ENCODE measurements around the gene GRAMD2A.

GRAMD2A gene

DNA sequence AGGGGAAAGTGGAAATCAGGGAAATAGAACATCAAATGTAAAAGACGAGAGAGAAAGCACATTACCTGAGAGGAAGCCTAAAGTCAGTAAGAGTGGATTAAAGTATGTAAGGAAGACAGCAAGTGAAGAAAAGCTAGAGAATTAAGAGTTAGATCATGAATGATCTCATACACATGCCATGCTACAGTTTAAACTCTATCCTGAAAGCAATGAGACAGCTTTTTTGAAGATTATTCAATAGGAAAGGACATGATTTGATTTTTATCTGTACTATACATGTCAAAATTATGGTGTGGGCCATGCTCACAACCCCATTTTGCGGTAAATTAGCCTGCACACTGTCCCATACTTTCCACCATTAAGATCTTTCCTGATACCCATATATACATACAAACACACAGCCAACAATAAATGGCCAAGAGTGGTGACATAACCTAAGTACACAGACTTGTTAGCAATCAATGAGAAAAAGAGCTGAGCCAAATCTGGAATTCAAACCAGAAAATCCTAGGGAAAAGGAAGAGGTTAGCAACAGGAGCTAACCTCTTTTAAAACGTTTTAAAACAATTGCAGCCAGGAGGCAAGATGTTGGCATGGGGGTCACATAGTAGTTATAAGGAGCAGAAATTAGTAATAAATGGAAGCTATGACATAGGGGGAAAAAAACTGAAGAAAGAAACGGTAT is 84.1 kb downstream of the GRAMD2A start (continued):
- TF ChIP-seq, protein P1, sequence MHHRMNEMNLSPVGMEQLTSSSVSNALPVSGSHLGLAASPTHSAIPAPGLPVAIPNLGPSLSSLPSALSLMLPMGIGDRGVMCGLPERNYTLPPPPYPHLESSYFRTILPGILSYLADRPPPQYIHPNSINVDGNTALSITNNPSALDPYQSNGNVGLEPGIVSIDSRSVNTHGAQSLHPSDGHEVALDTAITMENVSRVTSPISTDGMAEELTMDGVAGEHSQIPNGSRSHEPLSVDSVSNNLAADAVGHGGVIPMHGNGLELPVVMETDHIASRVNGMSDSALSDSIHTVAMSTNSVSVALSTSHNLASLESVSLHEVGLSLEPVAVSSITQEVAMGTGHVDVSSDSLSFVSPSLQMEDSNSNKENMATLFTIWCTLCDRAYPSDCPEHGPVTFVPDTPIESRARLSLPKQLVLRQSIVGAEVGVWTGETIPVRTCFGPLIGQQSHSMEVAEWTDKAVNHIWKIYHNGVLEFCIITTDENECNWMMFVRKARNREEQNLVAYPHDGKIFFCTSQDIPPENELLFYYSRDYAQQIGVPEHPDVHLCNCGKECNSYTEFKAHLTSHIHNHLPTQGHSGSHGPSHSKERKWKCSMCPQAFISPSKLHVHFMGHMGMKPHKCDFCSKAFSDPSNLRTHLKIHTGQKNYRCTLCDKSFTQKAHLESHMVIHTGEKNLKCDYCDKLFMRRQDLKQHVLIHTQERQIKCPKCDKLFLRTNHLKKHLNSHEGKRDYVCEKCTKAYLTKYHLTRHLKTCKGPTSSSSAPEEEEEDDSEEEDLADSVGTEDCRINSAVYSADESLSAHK (tag by site-specific recombination; IDR thresholded peaks at IDR 0.05), result no peak
- TF ChIP-seq ZNF791 (tag by site-specific recombination; IDR thresholded peaks at IDR 0.05) (no peak), ZNF184 (tag by site-specific recombination; IDR thresholded peaks at IDR 0.05) (peak; percentile 39; the same call in 1 of the 2 replicates), YY2 (tag by site-specific recombination; IDR thresholded peaks at IDR 0.05) (0 out of 2 replicates have a peak, but pooled peaks have one; percentile 14)

DNA sequence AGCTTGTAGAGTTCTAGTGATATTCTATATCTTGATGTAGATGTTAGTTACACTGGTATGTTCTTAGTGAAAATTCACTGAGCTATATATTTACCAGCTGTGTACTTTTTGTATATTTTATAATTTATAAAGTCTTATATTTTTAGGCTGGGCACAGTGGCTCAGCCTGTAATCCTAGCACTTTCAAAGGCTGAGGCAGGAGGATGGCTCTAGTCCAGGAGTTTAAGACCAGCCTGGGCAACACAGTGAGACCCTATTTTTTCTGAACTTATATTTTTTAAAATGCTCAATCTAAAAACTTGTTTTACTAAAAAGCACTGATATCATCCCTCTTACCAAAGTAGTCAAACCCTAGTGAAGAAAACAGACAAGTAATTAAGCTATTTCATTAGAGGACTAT is 84.8 kb downstream of the GRAMD2A start:
- H3K27ac ChIP-seq (ENCODE audit: extremely low read depth, low read depth, low read length), result no peak overlapping the region
- H3K4me1 ChIP-seq (ENCODE audit: control insufficient read depth, insufficient read depth, low read length), result peaks cover 43% of the 10 kb centered on the region
- H3K36me3 ChIP-seq (ENCODE audit: control insufficient read depth in 2 of 2, insufficient read depth in 1 of 2, low read length in 2 of 2), result no peaks in the 10 kb centered on the region; a peak in 1 of 3 replicates
- ChIA-PET CTCF (interaction anchor here (0.6 to 2.5 kb wide), 5 partner anchors 9 to 45 kb away, joined by 3 to 11 read pairs (median 4); no protein-coding TSS in a partner anchor), POLR2A (interaction anchor here (0.6 kb wide), 1 partner anchor 119 kb away, joined by 7 read pairs; no protein-coding TSS in a partner anchor)
- TF ChIP-seq, protein P2, sequence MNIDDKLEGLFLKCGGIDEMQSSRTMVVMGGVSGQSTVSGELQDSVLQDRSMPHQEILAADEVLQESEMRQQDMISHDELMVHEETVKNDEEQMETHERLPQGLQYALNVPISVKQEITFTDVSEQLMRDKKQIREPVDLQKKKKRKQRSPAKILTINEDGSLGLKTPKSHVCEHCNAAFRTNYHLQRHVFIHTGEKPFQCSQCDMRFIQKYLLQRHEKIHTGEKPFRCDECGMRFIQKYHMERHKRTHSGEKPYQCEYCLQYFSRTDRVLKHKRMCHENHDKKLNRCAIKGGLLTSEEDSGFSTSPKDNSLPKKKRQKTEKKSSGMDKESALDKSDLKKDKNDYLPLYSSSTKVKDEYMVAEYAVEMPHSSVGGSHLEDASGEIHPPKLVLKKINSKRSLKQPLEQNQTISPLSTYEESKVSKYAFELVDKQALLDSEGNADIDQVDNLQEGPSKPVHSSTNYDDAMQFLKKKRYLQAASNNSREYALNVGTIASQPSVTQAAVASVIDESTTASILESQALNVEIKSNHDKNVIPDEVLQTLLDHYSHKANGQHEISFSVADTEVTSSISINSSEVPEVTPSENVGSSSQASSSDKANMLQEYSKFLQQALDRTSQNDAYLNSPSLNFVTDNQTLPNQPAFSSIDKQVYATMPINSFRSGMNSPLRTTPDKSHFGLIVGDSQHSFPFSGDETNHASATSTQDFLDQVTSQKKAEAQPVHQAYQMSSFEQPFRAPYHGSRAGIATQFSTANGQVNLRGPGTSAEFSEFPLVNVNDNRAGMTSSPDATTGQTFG (tag by site-specific recombination; IDR thresholded peaks at IDR 0.05; ENCODE audit: borderline replicate concordance), result no peak
- TF ChIP-seq ZNF121 (tag by site-specific recombination; IDR thresholded peaks at IDR 0.05) (peak; percentile 95), ZNF664 (tag by site-specific recombination; IDR thresholded peaks at IDR 0.05) (0 out of 2 replicates have a peak, but pooled peaks have one; percentile 20)
- TF ChIP-seq, protein P3, sequence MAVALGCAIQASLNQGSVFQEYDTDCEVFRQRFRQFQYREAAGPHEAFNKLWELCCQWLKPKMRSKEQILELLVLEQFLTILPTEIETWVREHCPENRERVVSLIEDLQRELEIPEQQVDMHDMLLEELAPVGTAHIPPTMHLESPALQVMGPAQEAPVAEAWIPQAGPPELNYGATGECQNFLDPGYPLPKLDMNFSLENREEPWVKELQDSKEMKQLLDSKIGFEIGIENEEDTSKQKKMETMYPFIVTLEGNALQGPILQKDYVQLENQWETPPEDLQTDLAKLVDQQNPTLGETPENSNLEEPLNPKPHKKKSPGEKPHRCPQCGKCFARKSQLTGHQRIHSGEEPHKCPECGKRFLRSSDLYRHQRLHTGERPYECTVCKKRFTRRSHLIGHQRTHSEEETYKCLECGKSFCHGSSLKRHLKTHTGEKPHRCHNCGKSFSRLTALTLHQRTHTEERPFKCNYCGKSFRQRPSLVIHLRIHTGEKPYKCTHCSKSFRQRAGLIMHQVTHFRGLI (tag by site-specific recombination; IDR thresholded peaks at IDR 0.05), result no peak
- H3K4me3 ChIP-seq (ENCODE audit: low read depth, low read length), result no peak overlapping the region
- H3K9me3 ChIP-seq (ENCODE audit: control insufficient read depth, insufficient read depth, low read depth, low read length), result no peaks in the 10 kb centered on the region

DNA sequence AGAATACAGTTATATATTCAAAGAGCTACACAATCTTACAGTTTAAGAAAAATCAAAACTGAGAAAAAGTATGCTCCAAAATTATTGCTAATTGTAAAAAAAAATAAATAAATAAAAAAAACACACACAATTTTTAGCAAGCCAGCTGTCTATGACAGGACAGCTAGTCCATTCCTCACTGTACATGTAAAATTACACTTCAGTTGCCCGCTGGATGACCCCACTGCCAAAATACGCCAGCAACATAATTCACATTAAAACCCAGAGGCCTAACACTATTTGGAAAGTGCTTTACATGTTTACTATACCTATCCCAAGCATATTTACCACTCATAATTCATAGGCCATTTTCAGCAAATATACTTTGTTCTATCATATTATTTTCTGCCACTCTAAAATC is 85.5 kb downstream of the GRAMD2A start:
- Histone ChIP-seq H3K27ac (ENCODE audit: extremely low read depth, low read depth, low read length) (no peak overlapping the region), H3K36me3 (ENCODE audit: control insufficient read depth in 2 of 2, insufficient read depth in 1 of 2, low read length in 2 of 2) (no peaks in the 10 kb centered on the region; a peak in 1 of 3 replicates), H3K4me1 (ENCODE audit: control insufficient read depth, insufficient read depth, low read length) (peaks cover 44% of the 10 kb centered on the region), H3K9me3 (ENCODE audit: control insufficient read depth, insufficient read depth, low read depth, low read length) (no peaks in the 10 kb centered on the region), H3K4me3 (ENCODE audit: low read depth, low read length) (no peak overlapping the region)
- TF ChIP-seq ZXDB (tag by site-specific recombination; IDR thresholded peaks at IDR 0.05) (no peak), ZNF623 (tag by site-specific recombination; IDR thresholded peaks at IDR 0.05) (no peak), ZBTB1 (tag by site-specific recombination; IDR thresholded peaks at IDR 0.05) (no peak)
- TF ChIP-seq, protein P4, sequence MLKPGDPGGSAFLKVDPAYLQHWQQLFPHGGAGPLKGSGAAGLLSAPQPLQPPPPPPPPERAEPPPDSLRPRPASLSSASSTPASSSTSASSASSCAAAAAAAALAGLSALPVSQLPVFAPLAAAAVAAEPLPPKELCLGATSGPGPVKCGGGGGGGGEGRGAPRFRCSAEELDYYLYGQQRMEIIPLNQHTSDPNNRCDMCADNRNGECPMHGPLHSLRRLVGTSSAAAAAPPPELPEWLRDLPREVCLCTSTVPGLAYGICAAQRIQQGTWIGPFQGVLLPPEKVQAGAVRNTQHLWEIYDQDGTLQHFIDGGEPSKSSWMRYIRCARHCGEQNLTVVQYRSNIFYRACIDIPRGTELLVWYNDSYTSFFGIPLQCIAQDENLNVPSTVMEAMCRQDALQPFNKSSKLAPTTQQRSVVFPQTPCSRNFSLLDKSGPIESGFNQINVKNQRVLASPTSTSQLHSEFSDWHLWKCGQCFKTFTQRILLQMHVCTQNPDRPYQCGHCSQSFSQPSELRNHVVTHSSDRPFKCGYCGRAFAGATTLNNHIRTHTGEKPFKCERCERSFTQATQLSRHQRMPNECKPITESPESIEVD (tag by site-specific recombination; IDR thresholded peaks at IDR 0.05), result peak; percentile 23; the same call in 1 of the 2 replicates
- CTCF ChIA-PET, result interaction anchor here (1.4 to 2.5 kb wide), 2 partner anchors 27 to 44 kb away, joined by 4 to 11 read pairs; no protein-coding TSS in a partner anchor
- POLR2A ChIA-PET, result interaction anchor here (0.6 to 0.9 kb wide), 2 partner anchors 95 to 118 kb away, joined by 3 read pairs; no protein-coding TSS in a partner anchor

Measured in HEK293 (cell line).